Uterus (tissue), 2 donors: ENCODE results near the gene PXK.

Experiments
- POLR2A ChIP-seq, 2 donors: fragments of 450-650 bp; IDR thresholded peaks; one replicate each; pipeline ENCODE4 v1.6.1; 2016; ENCODE audit warnings: antibody characterized with exemption in 2 of 2, mild to moderate bottlenecking in 1 of 2, moderate library complexity in 1 of 2
- TF ChIP-seq, protein P1 (sequence below), 4 experiments: fragments of 200-600 bp in 2 of 4; fragments of 450-650 bp in 2 of 4; sonication (generic) in 2 of 4; IDR thresholded peaks; one replicate each; pipeline ENCODE4 v1.5.1; 2016 to 2019; ENCODE audit warnings: antibody characterized with exemption in 4 of 4, mild to moderate bottlenecking in 2 of 4, moderate library complexity in 1 of 4

DNA sequence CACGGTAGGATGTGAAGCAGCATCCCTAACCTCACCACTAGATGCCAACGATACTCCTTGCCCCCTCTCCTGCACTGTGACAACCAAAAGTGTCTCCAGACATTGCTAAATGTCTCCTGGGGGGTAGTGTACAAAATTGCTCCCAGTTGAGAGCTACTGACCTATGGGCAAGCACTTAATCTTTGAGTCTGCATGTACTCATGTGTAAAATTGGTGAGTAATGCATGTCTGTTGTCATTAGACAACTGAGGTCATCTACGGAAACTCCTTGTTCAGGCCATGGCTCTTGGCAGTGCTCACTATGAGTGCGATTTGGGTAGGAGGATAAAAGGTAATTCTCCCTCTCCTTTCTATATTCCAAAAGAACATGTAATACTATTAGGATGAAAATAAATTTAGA is 71.7 kb downstream of the PXK start:
- TF ChIP-seq, protein P1, sequence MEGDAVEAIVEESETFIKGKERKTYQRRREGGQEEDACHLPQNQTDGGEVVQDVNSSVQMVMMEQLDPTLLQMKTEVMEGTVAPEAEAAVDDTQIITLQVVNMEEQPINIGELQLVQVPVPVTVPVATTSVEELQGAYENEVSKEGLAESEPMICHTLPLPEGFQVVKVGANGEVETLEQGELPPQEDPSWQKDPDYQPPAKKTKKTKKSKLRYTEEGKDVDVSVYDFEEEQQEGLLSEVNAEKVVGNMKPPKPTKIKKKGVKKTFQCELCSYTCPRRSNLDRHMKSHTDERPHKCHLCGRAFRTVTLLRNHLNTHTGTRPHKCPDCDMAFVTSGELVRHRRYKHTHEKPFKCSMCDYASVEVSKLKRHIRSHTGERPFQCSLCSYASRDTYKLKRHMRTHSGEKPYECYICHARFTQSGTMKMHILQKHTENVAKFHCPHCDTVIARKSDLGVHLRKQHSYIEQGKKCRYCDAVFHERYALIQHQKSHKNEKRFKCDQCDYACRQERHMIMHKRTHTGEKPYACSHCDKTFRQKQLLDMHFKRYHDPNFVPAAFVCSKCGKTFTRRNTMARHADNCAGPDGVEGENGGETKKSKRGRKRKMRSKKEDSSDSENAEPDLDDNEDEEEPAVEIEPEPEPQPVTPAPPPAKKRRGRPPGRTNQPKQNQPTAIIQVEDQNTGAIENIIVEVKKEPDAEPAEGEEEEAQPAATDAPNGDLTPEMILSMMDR (IDR thresholded peaks at IDR 0.05) = no peak
- no peak for TF ChIP-seq POLR2A (IDR thresholded peaks at IDR 0.05)
